NCI-H1092 (cell line): ENCODE results near the gene DIP2C.

Source experiments
- DNase-seq: peaks from one replicate; lab custom pipeline; 2025; lab: John Stamatoyannopoulos, UW

The DIP2C gene

GRCh38 chr10:224571-224970 is 464.9 kb downstream of the DIP2C start:
- DNase-seq: no peak
